Measurements from ENCODE around the gene BST1. TPM values are rescaled to one million over a fixed set of nuclear protein-coding genes. Genes with fewer than 3 reads are reported as not detected.

BST1 gene, protein sequence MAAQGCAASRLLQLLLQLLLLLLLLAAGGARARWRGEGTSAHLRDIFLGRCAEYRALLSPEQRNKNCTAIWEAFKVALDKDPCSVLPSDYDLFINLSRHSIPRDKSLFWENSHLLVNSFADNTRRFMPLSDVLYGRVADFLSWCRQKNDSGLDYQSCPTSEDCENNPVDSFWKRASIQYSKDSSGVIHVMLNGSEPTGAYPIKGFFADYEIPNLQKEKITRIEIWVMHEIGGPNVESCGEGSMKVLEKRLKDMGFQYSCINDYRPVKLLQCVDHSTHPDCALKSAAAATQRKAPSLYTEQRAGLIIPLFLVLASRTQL
- 20.2 TPM for polyA plus RNA-seq (2013)

DNA sequence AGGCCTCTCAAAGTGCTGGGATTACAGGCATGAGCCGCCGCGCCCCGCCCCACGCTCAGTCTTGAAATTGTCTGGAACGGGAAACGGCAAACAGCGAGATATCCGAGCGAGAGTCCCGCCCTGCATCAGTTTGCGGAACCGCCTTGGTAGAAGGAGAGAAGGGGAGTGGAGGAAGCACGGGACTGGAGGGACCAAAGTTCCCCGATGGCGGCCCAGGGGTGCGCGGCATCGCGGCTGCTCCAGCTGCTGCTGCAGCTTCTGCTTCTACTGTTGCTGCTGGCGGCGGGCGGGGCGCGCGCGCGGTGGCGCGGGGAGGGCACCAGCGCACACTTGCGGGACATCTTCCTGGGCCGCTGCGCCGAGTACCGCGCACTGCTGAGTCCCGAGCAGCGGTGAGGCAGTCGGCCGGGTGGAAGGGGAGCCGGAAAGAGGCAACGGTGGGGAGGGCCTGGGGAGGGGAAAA is at the start of gene BST1:
BST1 (plus strand) TSS at position 125 of the 463 bp plus-strand sequence; CDS start at position 205, 80 bp downstream.
- Histone ChIP-seq H3K4me1 (ENCODE audit: control extremely low read depth in 1 of 4, control insufficient read depth in 4 of 4, insufficient read depth in 4 of 4, low read length in 3 of 4) (peaks cover 7 to 10% (median 10%) of the 10 kb centered on the region in 4 experiments), H3K9me3 (ENCODE audit: control extremely low read depth in 1 of 5, control insufficient read depth in 4 of 5, insufficient read depth in 2 of 5, low read depth in 1 of 5, low read length in 4 of 5) (peaks cover 0 to 4% (median 0%) of the 10 kb centered on the region in 5 experiments), H3K27me3 (replicated peaks in 2 of 5; ENCODE audit: control insufficient read depth in 4 of 5, insufficient read depth in 5 of 5, low read length in 4 of 5) (no peaks in the 10 kb centered on the region), H3K27ac (ENCODE audit: insufficient read depth in 1 of 2, low read depth in 1 of 2, low read length in 2 of 2, poor library complexity in 1 of 2, severe bottlenecking in 2 of 2) (no peak within 1 kb of the TSS), H3K4me3 (ENCODE audit: control insufficient read depth in 1 of 7, extremely low read depth in 1 of 7, insufficient read depth in 4 of 7, low read depth in 2 of 7, low read length in 6 of 7) (peak within 1 kb of the TSS; percentile 56 to 89 (median 65)), H3K36me3 (ENCODE audit: control insufficient read depth in 4 of 4, insufficient read depth in 4 of 4, low read length in 3 of 4) (peaks cover 0 to 2% (median 0%) of the 10 kb centered on the region in 4 experiments)
- DNase-seq: peak; percentile 78 to 94 (median 91)
- POLR2A ChIA-PET: interaction anchor here (0.6 kb wide), 1 partner anchor 9 kb away, joined by 3 read pairs; no protein-coding TSS in a partner anchor
- CTCF ChIA-PET: interaction anchor here (0.7 to 1.3 kb wide), 4 partner anchors 16 to 223 kb away, joined by 3 to 4 read pairs (median 3); no protein-coding TSS in a partner anchor
- 0% methylated on average over 23 of the region's 43 CpGs for WGBS (ENCODE audit: insufficient coverage)

DNA sequence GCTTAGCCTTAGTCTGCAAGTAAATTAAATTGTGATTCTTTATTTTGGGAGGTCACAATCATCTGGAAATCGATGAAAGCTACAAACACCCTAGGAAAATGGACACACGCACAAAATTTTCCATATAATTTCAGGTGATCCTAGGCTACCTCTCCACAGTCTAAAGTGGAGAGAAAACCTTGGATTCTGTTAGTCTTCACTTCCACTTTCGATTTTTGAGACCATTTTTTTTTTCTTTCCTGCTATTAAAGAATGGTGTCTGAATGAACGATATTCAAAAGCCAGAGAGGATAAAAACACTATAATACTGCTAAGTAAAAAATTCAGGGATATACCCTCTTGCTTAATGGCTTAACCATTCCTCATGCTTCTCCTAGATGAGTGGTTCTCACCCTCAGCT is 49.4 kb upstream of the BST1 start:
- POLR2A ChIA-PET: no interaction called here
- Histone ChIP-seq H3K4me1 (ENCODE audit: control extremely low read depth in 1 of 4, control insufficient read depth in 4 of 4, insufficient read depth in 4 of 4, low read length in 3 of 4) (peaks cover 20 to 65% (median 42%) of the 10 kb centered on the region in 4 experiments), H3K4me3 (ENCODE audit: control insufficient read depth in 1 of 7, extremely low read depth in 1 of 7, insufficient read depth in 4 of 7, low read depth in 2 of 7, low read length in 6 of 7) (peak overlapping the region in 6 of 7 experiments; percentile 76 to 95 (median 90)), H3K27ac (ENCODE audit: insufficient read depth in 1 of 2, low read depth in 1 of 2, low read length in 2 of 2, poor library complexity in 1 of 2, severe bottlenecking in 2 of 2) (peak overlapping the region; percentile 51 to 93), H3K36me3 (ENCODE audit: control insufficient read depth in 4 of 4, insufficient read depth in 4 of 4, low read length in 3 of 4) (peaks cover 0 to 2% (median 0%) of the 10 kb centered on the region in 4 experiments), H3K9me3 (ENCODE audit: control extremely low read depth in 1 of 5, control insufficient read depth in 4 of 5, insufficient read depth in 2 of 5, low read depth in 1 of 5, low read length in 4 of 5) (no peaks in the 10 kb centered on the region), H3K27me3 (replicated peaks in 2 of 5; ENCODE audit: control insufficient read depth in 4 of 5, insufficient read depth in 5 of 5, low read length in 4 of 5) (no peaks in the 10 kb centered on the region)
- CTCF ChIA-PET: interaction anchor here (1.0 to 1.8 kb wide), 6 partner anchors 10 to 421 kb away, joined by 3 to 8 read pairs (median 3); no protein-coding TSS in a partner anchor
- WGBS (ENCODE audit: insufficient coverage): 27% methylated on average over 2 of the region's 4 CpGs
- DNase-seq: peak in 2 of 3 donors; percentile 37 to 47

DNA sequence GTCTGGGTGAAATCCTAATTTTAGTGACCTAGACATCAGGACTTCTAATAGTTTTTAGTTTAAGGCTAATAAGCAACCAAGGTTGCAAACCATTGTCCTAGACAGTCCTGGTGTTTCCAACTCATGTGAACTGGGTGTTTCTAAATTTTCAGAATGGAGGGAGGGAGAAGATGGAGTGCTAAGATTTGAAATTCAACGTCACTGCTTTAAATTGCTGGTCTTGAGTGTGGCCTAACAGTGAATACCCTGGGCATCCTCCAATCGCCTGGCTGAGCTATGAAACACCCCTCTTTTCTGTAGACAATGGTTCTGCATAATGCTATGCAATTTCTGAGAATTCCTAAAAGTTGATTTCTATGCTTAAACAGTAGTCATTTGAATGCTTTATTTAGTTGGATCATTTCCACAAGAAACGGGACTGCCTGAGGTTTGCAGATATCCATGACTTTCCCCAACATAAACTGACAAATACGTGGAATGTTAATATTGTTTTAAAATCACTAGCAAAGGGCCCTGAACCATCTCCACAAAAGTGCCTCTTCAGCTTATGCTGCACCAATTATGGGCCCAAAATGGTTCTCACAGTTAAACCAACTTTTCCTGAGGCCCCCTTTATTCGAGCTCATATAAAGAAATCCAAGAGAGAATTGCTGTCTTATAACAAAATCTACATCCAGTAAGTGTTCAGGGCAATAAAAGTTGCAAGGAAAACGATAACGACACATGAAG is 48.8 kb upstream of the BST1 start:
- Histone ChIP-seq H3K4me3 (ENCODE audit: control insufficient read depth in 1 of 7, extremely low read depth in 1 of 7, insufficient read depth in 4 of 7, low read depth in 2 of 7, low read length in 6 of 7) (peak overlapping the region; percentile 76 to 95 (median 89)), H3K27ac (ENCODE audit: insufficient read depth in 1 of 2, low read depth in 1 of 2, low read length in 2 of 2, poor library complexity in 1 of 2, severe bottlenecking in 2 of 2) (peak overlapping the region; percentile 50 to 93), H3K9me3 (ENCODE audit: control extremely low read depth in 1 of 5, control insufficient read depth in 4 of 5, insufficient read depth in 2 of 5, low read depth in 1 of 5, low read length in 4 of 5) (no peaks in the 10 kb centered on the region), H3K36me3 (ENCODE audit: control insufficient read depth in 4 of 4, insufficient read depth in 4 of 4, low read length in 3 of 4) (peaks cover 0 to 2% (median 0%) of the 10 kb centered on the region in 4 experiments), H3K27me3 (replicated peaks in 2 of 5; ENCODE audit: control insufficient read depth in 4 of 5, insufficient read depth in 5 of 5, low read length in 4 of 5) (no peaks in the 10 kb centered on the region), H3K4me1 (ENCODE audit: control extremely low read depth in 1 of 4, control insufficient read depth in 4 of 4, insufficient read depth in 4 of 4, low read length in 3 of 4) (peaks cover 20 to 65% (median 42%) of the 10 kb centered on the region in 4 experiments)
- CTCF ChIA-PET: interaction anchor here (1.0 to 1.8 kb wide), 5 partner anchors 9 to 196 kb away, joined by 3 to 8 read pairs (median 3); no protein-coding TSS in a partner anchor
- peak; percentile 40 to 71 (median 61) for DNase-seq
- WGBS (ENCODE audit: insufficient coverage): 0% methylated on average over 3 of the region's 7 CpGs
- POLR2A ChIA-PET: no interaction called here

DNA sequence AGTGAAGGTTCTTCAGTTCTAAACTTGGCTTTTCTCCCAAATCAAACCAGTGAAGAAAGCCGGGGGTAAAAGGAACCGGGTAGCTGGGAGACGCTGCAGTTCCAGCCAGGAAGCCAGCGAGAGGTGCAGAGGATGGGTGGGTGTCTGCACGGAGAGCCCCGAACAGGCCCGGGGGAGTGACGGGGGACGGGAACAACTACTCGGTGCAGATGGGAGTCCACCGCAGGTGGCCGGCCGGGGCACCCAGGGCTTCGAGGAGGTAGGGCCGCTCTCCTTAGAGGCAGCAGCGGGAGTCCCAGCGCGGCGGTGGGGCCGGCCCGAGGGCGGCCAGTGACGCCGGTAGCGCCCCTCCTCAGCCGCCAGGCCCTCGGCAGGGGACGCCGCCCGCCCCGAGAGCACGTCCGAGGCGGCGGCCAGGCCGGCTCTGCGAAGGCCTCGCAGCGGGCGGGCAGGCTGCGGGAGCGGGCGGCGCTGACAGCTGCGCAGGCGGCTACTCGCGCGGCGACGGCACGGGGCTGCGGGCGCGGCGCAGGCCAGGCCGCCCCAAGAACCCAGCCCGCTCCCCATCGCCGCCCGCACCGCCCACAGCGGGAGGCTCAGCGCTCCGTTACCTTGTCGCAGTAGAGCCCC is 48.2 kb upstream of the BST1 start:
- H3K9me3 ChIP-seq (ENCODE audit: control extremely low read depth in 1 of 5, control insufficient read depth in 4 of 5, insufficient read depth in 2 of 5, low read depth in 1 of 5, low read length in 4 of 5): no peaks in the 10 kb centered on the region
- peak overlapping the region; percentile 50 to 93 for H3K27ac ChIP-seq (ENCODE audit: insufficient read depth in 1 of 2, low read depth in 1 of 2, low read length in 2 of 2, poor library complexity in 1 of 2, severe bottlenecking in 2 of 2)
- peak overlapping the region; percentile 76 to 95 (median 89) for H3K4me3 ChIP-seq (ENCODE audit: control insufficient read depth in 1 of 7, extremely low read depth in 1 of 7, insufficient read depth in 4 of 7, low read depth in 2 of 7, low read length in 6 of 7)
- peak in 2 of 3 donors; percentile 37 to 50 for DNase-seq
- CTCF ChIA-PET: interaction anchor here (1.8 kb wide), 1 partner anchor 9 kb away, joined by 8 read pairs; no protein-coding TSS in a partner anchor
- H3K4me1 ChIP-seq (ENCODE audit: control extremely low read depth in 1 of 4, control insufficient read depth in 4 of 4, insufficient read depth in 4 of 4, low read length in 3 of 4): peaks cover 20 to 61% (median 40%) of the 10 kb centered on the region in 4 experiments
- H3K36me3 ChIP-seq (ENCODE audit: control insufficient read depth in 4 of 4, insufficient read depth in 4 of 4, low read length in 3 of 4): peaks cover 0 to 2% (median 0%) of the 10 kb centered on the region in 4 experiments
- WGBS (ENCODE audit: insufficient coverage): 0% methylated on average over 50 of the region's 66 CpGs
- H3K27me3 ChIP-seq (replicated peaks in 2 of 5; ENCODE audit: control insufficient read depth in 4 of 5, insufficient read depth in 5 of 5, low read length in 4 of 5): no peaks in the 10 kb centered on the region
- POLR2A ChIA-PET: interaction anchor here (0.7 to 0.9 kb wide), 2 partner anchors 101 to 108 kb away, joined by 3 to 4 read pairs; no protein-coding TSS in a partner anchor

DNA sequence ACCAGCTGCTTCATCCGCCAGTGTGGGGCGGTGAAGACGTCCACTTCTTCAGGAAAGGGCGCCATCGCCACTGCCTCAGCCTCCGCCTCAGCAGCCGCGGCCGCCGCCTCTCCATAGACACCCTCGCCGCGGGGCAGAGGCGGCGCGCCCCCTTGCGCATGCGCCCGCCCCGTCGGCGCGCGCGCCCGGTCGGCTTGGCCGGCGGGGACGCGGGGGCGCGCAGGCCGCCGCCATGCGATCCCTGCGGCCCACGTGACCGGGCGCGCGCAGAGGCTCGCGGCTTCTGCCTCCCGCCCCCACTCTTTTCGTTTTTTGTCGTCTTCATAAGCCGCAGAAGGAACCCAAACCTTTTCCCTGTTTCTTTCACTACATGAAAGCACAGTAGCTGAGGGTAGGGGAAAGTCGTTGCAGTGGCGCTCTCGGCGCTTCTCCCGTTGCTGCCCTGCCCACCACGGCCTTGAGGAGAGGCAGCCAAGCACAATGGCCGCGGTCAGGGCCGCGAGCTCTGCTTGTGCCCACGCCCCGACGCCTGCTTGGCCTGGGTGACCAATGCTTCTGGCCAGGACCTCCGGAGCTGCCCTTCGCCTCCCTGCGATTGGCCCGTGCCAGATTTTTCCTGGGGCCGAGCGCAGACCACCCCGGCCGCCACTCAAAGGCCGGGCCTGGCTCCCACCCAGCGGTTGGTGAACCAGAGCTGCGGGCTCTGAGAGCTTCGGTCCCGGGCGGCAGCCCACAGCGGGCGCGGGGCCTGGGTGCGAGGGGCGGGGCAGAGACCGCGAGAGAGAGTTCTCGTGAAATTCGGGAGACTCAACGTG is 47.4 kb upstream of the BST1 start, which contains the start of gene FBXL5:
FBXL5 (minus strand) TSS at position 135 of the 815 bp plus-strand sequence; CDS start at position 65, 70 bp downstream.
- H3K4me3 ChIP-seq (ENCODE audit: control insufficient read depth in 1 of 7, extremely low read depth in 1 of 7, insufficient read depth in 4 of 7, low read depth in 2 of 7, low read length in 6 of 7): peak within 1 kb of the TSS; percentile 76 to 95 (median 89)
- peaks cover 0 to 2% (median 0%) of the 10 kb centered on the region in 4 experiments for H3K36me3 ChIP-seq (ENCODE audit: control insufficient read depth in 4 of 4, insufficient read depth in 4 of 4, low read length in 3 of 4)
- H3K27ac ChIP-seq (ENCODE audit: insufficient read depth in 1 of 2, low read depth in 1 of 2, low read length in 2 of 2, poor library complexity in 1 of 2, severe bottlenecking in 2 of 2): peak within 1 kb of the TSS; percentile 77 to 93
- ChIA-PET CTCF (interaction anchor here (1.2 to 1.4 kb wide), 2 partner anchors 9 to 47 kb away, joined by 3 to 4 read pairs; partner anchors contain the start of gene BST1), POLR2A (interaction anchor here (0.7 to 0.9 kb wide), 3 partner anchors 26 to 108 kb away, joined by 3 to 4 read pairs (median 3); no protein-coding TSS in a partner anchor)
- peak; percentile 91 to 96 (median 95) for DNase-seq
- H3K27me3 ChIP-seq (replicated peaks in 2 of 5; ENCODE audit: control insufficient read depth in 4 of 5, insufficient read depth in 5 of 5, low read length in 4 of 5): no peaks in the 10 kb centered on the region
- WGBS (ENCODE audit: insufficient coverage): 14% methylated on average over 63 of the region's 85 CpGs
- no peaks in the 10 kb centered on the region for H3K9me3 ChIP-seq (ENCODE audit: control extremely low read depth in 1 of 5, control insufficient read depth in 4 of 5, insufficient read depth in 2 of 5, low read depth in 1 of 5, low read length in 4 of 5)
- H3K4me1 ChIP-seq (ENCODE audit: control extremely low read depth in 1 of 4, control insufficient read depth in 4 of 4, insufficient read depth in 4 of 4, low read length in 3 of 4): peaks cover 18 to 60% (median 39%) of the 10 kb centered on the region in 4 experiments
